D341Med (cell line): ENCODE measurements around the gene EPB41L1.
A peak's percentile ranks its signal among the peaks of the same experiment; 100 is the strongest.

ENCODE experiments used
- DNase-seq: peaks from one replicate; pipeline ENCODE4 v3.0.0; 2012; ENCODE audit warnings: low spot score

EPB41L1 gene

DNA sequence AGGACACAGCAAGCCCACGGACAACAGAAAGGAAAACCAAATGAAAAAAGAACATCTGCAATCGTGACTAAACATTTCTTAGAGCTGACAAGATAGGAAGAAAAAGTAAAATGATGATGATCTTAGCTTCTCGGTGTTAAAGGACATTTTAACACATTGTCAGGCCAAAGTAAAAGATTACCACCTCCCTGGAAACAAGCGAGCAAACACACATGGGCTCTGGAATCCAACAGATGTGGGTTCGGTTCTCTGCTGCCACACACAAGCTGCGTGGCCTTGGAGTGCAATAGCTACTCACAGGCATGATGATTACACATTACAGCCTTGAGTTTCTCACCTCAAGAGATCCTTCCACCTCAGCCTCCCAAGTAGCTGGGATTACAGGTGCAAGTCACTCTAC lies 74.2 kb downstream of the EPB41L1 start:
- no peak for DNase-seq

DNA sequence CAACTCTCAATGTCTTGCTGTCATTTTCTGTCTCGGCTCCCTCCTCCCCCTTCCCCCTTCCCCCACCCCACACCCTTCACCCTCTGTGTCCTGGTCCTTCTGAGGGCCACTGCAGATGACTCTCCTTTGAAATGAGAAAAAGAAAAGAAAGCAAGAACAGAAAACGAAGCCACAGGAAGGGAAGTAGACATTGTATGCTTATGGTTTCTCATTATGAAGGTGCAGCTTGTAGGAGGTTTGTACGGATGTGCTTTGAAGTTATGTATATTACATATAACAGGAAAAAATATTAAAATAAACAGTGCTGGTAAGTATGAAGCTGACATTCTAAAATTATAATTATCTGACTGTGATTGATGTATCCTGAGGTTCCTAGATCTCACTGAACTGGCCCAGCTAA lies 75.5 kb downstream of the EPB41L1 start:
- DNase-seq: no peak

GRCh38 chr20:36231331-36231730 lies 76.8 kb downstream of the EPB41L1 start:
- no peak for DNase-seq

GRCh38 chr20:36234771-36235320 lies 80.3 kb downstream of the EPB41L1 start:
- no peak for DNase-seq

DNA sequence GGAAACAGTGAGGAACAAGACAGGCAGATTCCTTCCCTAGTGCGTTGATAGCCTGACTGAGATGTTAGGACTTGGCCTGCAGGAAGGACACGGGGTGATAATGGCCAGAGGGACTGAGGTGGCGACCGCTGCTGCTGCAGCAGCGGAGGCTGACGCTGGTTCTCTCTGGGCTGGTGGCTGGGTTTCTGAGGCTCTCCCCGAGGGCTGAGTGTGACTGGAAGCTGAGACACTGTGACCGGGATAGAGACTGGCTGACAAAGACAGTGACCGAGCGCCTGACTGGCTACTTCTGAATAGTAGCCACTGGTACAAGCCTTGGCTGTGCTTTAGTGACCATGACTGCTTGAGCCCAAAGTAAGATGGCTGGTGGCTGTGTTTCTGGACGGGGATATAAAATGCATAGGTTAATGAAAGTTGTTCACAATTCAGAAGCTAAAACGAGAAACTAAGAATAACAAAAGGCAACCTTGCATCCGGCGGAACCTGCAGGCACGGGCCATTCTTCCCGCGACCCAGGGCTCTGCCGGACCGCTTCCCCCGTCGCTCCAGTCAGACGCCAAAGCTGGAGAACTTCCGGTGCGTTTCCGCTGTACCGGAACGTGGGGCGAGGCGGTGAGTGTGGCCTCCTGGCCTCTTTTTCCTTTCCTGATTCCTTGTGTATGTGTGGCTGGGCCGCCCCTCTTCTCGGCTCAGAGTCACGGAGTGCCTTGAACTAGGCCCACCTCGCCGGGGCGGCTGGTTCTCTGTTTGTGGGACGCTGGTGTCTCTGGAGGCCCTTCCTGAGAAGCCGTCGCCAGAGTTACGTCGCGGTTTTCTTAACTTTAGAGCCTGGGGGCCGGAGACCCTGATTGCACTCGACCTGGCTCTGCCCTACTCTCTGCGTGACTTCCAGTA lies 81.6 kb downstream of the EPB41L1 start, which contains the start of gene AAR2:
Gene AAR2 (plus strand): TSS at position 587 of the 894 bp plus-strand sequence. CDS start 3,391 bp downstream, outside the sequence.
- DNase-seq: peak; percentile 91

DNA sequence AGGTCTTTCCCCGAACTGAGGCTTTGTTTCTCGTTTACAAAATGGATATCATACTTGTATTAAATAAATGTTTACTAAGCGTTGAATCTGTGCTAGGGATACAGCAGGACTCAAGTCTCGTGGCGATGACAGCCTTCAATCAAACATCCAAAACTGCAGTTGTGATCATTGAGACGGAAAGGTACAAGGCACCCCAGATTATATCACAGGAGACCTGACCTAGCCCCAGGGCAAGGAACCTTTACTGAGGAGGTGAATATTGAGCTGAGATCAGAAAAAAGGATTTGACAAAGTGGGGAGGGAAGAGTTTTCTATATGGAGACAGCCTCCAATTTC lies 82.2 kb downstream of the EPB41L1 start:
- DNase-seq: no peak

DNA sequence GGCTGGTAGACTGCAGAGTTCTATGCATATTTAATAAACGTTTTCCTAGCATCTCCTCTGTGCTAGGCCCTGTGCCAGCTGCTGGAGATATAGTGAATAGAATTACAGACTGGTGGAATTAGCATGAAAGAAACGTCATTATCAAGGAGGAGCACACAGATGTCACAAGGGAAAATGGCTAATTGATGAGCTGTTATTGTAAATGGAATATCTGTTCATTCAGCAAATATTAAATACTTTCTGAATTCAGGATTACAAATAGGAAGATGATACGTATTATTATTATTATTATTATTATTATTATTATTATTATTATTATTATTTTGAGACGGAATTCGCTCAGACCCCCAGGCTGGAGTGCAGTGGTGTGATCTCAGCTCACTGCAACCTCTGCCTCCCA lies 82.9 kb downstream of the EPB41L1 start:
- DNase-seq: no peak

- no peak for DNase-seq
These were observed 83.6 kb downstream of the EPB41L1 start for GRCh38 chr20:36238153-36238552.

GRCh38 chr20:36238760-36239159 lies 84.2 kb downstream of the EPB41L1 start:
- no peak for DNase-seq

- no peak for DNase-seq
These were observed 85.5 kb downstream of the EPB41L1 start for GRCh38 chr20:36240076-36240475.

GRCh38 chr20:36241678-36242077 lies 87.1 kb downstream of the EPB41L1 start:
- no peak for DNase-seq

GRCh38 chr20:36243726-36244125 lies 89.2 kb downstream of the EPB41L1 start:
- DNase-seq: no peak

DNA sequence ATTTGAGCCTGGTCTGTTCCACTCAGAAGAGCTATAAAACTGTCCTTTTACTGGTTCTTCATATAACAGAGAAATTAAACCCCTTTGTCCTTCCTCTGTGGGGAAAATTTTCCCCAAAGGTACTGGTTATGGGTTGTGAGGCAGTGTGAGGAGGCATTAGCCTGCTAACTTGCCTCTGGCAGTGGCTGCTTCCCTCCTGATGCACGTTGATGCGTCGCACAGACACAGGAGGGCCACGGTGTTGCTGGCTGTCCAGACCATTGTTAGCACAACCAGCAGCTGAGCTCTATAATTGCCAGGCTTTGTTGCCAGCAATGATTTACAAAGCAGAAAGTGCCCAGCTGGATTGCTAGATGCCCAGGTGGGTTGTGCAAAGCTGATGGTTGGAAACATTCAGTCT lies 91.9 kb downstream of the EPB41L1 start:
- DNase-seq: no peak

- DNase-seq: no peak
These were observed 94.3 kb downstream of the EPB41L1 start for GRCh38 chr20:36248836-36249235.

- no peak for DNase-seq
These were observed 94.9 kb downstream of the EPB41L1 start for GRCh38 chr20:36249450-36249849.

DNA sequence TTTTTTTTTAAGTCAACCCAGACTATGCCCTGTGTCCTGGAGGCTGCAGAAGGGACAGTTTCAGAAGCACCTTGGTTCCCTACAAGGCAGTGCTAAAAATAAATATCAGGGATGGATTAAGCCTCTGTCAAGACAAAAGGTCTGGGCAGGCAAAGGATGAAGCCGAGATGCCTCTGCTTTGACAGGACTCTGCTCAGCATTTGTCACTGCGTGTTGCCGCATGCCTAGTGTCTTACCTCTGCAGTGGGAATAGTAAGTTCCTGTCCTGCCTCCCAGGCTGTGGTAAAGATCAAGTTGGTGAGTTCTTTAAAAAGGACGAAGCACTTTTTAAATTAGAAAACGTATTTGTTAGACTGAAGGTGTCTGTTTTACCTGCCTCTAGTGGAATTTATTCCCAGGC lies 96.9 kb downstream of the EPB41L1 start:
- DNase-seq: no peak

DNA sequence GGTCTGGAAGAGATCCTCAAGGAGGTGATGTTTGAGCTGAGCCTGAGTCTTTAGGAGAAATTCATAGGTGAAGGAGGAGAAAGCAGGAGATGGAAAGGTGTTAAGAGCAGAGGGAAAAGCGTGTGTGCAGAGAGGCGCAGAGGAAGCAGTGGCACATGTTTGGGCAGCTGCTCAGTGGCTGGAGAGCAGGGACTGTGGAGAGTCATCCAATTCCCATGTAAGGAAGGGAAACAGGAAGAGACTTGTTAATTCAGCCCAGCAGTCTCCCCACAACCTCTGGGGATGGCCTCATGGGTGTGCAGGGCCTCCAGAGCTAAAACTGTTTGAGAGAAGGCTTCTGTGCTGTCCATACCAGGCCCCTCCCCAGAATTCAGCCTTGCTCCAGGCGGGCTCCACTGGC lies 98.0 kb downstream of the EPB41L1 start:
- peak; percentile 6 for DNase-seq

- no peak for DNase-seq
These were observed 98.5 kb downstream of the EPB41L1 start for GRCh38 chr20:36253036-36253435.

DNA sequence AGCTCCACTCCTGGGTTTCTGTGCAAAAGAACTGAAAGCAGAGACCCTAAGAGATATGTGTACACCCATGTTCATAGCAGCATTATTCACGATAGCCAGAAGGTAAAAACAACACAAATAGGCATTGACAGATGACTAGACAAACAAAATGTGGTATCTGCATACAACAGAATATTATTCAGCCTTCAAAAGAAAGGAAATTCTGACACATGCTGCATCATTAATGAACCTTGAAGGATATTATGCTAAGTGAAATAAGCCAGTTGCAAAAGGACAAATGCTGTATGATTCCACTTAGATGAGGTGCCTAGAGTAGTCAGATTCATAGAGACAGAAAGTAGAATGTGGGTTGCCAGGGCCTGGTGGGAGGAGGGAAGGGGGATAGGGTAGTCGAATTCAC lies 99.5 kb downstream of the EPB41L1 start:
- no peak for DNase-seq

DNA sequence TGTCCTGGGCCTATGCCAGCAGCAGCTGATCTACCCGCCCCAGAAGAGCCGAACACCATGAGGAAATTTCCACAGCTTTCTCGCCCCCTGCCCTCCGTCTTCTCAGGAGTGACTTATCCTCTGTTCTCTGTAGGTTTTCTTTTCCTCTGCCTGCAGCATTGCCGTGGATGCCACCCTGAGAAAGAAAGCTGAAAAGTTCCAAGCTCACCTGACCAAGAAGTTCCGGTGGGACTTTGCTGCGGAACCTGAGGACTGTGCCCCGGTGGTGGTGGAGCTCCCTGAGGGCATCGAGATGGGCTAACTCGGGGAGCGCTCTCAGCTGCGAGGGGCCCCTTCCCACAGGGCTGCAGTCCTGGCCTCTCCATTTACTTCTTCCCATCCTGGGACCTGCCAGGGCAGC lies 100.9 kb downstream of the EPB41L1 start:
- DNase-seq: no peak

DNA sequence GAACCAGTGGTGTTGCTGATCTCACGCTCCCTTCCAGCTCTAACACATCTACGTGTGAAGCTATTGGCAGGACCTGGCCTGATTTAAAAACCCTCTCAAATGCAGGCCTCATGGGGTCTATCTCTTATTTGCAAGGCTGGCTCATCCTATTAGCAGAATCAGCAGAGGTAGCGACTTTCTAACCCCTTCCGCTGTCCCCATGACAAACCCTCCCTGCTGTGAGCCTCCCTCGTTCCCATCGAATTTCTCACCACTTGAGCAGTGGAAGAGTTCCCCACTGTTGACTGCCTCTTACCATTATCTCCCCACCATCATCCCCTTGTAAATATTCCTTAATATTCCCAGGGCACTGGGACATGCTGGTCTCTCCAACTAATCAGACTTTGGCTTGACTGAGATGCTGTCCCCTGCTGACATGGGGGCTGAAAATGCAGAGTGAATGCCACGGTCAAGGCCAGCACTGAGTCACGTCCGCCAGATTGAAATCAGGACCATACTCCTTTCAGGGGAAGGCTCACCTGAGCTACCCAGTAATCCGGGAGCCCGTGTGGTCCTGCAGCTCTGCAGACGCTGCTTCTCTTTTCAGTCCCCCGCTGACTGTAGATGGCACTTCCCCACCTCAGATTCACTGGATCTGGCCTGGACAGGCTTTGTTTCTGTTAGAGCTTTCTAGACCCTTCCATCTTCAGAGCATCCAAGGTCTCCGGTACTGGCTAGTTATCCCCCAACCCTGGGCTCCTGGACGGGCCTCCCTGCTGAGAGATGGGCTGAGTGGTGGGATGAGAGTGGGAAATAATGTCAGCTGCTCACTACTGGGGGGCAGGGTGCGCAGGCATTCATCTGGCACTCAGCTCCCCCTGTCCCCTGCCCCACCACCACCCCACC lies 104.9 kb downstream of the EPB41L1 start:
- peak; percentile 30 for DNase-seq

- DNase-seq: peak; percentile 23
These were observed 105.8 kb downstream of the EPB41L1 start for GRCh38 chr20:36260316-36260715.
